ENCODE results near the gene KLHL2.
"Not testable (repeated sequence)": the region's sequence is repeated elsewhere in the genome, so short reads cannot be mapped to it uniquely, and the experiment has no call there.

The KLHL2 gene

GRCh38 chr4:165217325-165217724 is 10.0 kb downstream of the KLHL2 start (continued):
- TF ChIP-seq ATF2 (tag by site-specific recombination; IDR thresholded peaks at IDR 0.05; ENCODE audit: low read depth) (no peak), BCL11A (tag by site-specific recombination; IDR thresholded peaks at IDR 0.05; ENCODE audit: low read depth) (no peak), ZNF660 (tag by site-specific recombination; IDR thresholded peaks at IDR 0.05) (no peak)

GRCh38 chr4:165221306-165221705 is 13.9 kb downstream of the KLHL2 start:
- CTCF ChIA-PET; H3K9me3 ChIP-seq (ENCODE audit: control insufficient read depth, insufficient read depth, low read depth, low read length); H3K4me1 ChIP-seq (ENCODE audit: control insufficient read depth, insufficient read depth, low read length); H3K27ac ChIP-seq (ENCODE audit: extremely low read depth, low read depth, low read length); H3K4me3 ChIP-seq (ENCODE audit: low read depth, low read length); H3K36me3 ChIP-seq (ENCODE audit: control insufficient read depth in 2 of 2, insufficient read depth in 1 of 2, low read length in 2 of 2); POLR2A ChIA-PET: not testable (repeated sequence)

GRCh38 chr4:165221993-165222650 is 14.8 kb downstream of the KLHL2 start:
- POLR2A ChIA-PET = interaction anchor here (0.6 kb wide), 1 partner anchor 157 kb away, joined by 6 read pairs; no protein-coding TSS in a partner anchor
- not testable (repeated sequence) for H3K27ac ChIP-seq (ENCODE audit: extremely low read depth, low read depth, low read length)

DNA sequence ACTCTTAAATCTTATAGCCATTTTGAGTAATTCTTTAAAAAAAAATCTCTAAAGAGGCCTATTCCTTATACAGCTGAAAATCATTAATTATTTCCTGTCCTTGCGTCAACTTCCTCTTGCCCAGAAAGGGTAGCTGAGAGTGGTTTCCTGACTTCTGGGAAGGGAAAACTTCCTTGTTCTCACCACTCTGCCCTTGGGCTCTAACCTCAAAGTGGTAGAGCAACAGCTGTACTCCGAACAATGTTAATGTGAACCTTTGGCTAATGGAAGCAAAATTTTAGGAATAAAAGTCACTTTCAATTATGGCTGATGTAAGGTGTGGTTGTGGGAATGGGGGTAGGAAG is 15.3 kb downstream of the KLHL2 start:
- ChIA-PET POLR2A (no interaction called here), CTCF (no interaction called here)
- Histone ChIP-seq H3K9me3 (ENCODE audit: control insufficient read depth, insufficient read depth, low read depth, low read length) (no peaks in the 10 kb centered on the region), H3K36me3 (ENCODE audit: control insufficient read depth in 2 of 2, insufficient read depth in 1 of 2, low read length in 2 of 2) (no peaks in the 10 kb centered on the region), H3K4me1 (ENCODE audit: control insufficient read depth, insufficient read depth, low read length) (no peaks in the 10 kb centered on the region; the same call in 1 of the 2 replicates), H3K4me3 (ENCODE audit: low read depth, low read length) (no peak overlapping the region), H3K27ac (ENCODE audit: extremely low read depth, low read depth, low read length) (no peak overlapping the region)
- TF ChIP-seq ZNF544 (tag by site-specific recombination; IDR thresholded peaks at IDR 0.05) (no peak), ZNF184 (tag by site-specific recombination; IDR thresholded peaks at IDR 0.05) (no peak), ATF2 (tag by site-specific recombination; IDR thresholded peaks at IDR 0.05; ENCODE audit: low read depth) (no peak), ZNF132 (tag by site-specific recombination; IDR thresholded peaks at IDR 0.05; ENCODE audit: borderline replicate concordance) (no peak), ZNF501 (tag by site-specific recombination; IDR thresholded peaks at IDR 0.05) (no peak), ZNF302 (tag by site-specific recombination; IDR thresholded peaks at IDR 0.05; ENCODE audit: low read depth) (no peak), ZNF426 (tag by site-specific recombination; IDR thresholded peaks at IDR 0.05) (no peak), ZNF292 (tag by site-specific recombination; IDR thresholded peaks at IDR 0.05; ENCODE audit: borderline replicate concordance, low read depth) (no peak), PRDM1 (tag by site-specific recombination; IDR thresholded peaks at IDR 0.05) (no peak), RBAK (tag by site-specific recombination; IDR thresholded peaks at IDR 0.05) (no peak), ZNF624 (tag by site-specific recombination; IDR thresholded peaks at IDR 0.05) (no peak), ZNF548 (tag by site-specific recombination; IDR thresholded peaks at IDR 0.05) (no peak)
- TF ChIP-seq, protein P1, sequence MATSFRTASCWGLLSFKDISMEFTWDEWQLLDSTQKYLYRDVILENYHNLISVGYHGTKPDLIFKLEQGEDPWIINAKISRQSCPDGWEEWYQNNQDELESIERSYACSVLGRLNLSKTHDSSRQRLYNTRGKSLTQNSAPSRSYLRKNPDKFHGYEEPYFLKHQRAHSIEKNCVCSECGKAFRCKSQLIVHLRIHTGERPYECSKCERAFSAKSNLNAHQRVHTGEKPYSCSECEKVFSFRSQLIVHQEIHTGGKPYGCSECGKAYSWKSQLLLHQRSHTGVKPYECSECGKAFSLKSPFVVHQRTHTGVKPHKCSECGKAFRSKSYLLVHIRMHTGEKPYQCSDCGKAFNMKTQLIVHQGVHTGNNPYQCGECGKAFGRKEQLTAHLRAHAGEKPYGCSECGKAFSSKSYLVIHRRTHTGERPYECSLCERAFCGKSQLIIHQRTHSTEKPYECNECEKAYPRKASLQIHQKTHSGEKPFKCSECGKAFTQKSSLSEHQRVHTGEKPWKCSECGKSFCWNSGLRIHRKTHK (tag by site-specific recombination; IDR thresholded peaks at IDR 0.05) = no peak

More at GRCh38 chr4:165221993-165222650, 14.8 kb downstream of the KLHL2 start:
- H3K36me3 ChIP-seq (ENCODE audit: control insufficient read depth in 2 of 2, insufficient read depth in 1 of 2, low read length in 2 of 2); H3K4me1 ChIP-seq (ENCODE audit: control insufficient read depth, insufficient read depth, low read length); H3K9me3 ChIP-seq (ENCODE audit: control insufficient read depth, insufficient read depth, low read depth, low read length); CTCF ChIA-PET; H3K4me3 ChIP-seq (ENCODE audit: low read depth, low read length): not testable (repeated sequence)

DNA sequence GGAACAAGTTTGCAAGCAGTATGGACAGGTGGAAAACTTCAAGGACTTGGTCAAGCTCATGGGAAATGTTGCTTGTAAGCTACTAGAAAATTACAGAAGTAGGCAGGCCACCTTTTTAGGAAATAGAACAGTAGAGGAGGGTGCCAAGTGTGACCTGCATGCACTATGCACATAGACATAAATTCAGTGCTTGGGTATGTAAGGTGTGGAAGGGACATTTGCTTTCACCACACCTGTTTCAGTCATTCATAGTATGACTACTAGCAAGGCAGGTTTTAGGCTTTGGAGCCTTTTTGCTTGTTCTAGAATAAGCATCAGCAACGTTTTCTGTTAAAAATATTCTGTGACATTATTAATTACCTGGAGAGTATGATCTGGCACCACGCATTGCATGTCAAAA is 20.0 kb downstream of the KLHL2 start:
- CTCF ChIA-PET; H3K36me3 ChIP-seq (ENCODE audit: control insufficient read depth in 2 of 2, insufficient read depth in 1 of 2, low read length in 2 of 2); H3K27ac ChIP-seq (ENCODE audit: extremely low read depth, low read depth, low read length); H3K4me3 ChIP-seq (ENCODE audit: low read depth, low read length); H3K4me1 ChIP-seq (ENCODE audit: control insufficient read depth, insufficient read depth, low read length); H3K9me3 ChIP-seq (ENCODE audit: control insufficient read depth, insufficient read depth, low read depth, low read length); POLR2A ChIA-PET: not testable (repeated sequence)

GRCh38 chr4:165229490-165230200 is 22.3 kb downstream of the KLHL2 start:
- H3K36me3 ChIP-seq (ENCODE audit: control insufficient read depth in 2 of 2, insufficient read depth in 1 of 2, low read length in 2 of 2); H3K9me3 ChIP-seq (ENCODE audit: control insufficient read depth, insufficient read depth, low read depth, low read length); H3K4me3 ChIP-seq (ENCODE audit: low read depth, low read length); H3K4me1 ChIP-seq (ENCODE audit: control insufficient read depth, insufficient read depth, low read length); CTCF ChIA-PET; H3K27ac ChIP-seq (ENCODE audit: extremely low read depth, low read depth, low read length); POLR2A ChIA-PET: not testable (repeated sequence)

Measured in HEK293 (cell line).